Mesenchymal stem cell (in vitro differentiated cells and primary cell): Measurements from ENCODE around the gene FOXF2.
A peak's percentile ranks its signal among the peaks of the same experiment; 100 is the strongest.

Source experiments
- DNase-seq: peaks from one replicate; pipeline ENCODE4 v3.0.0-alpha.2; 2013
- H2AFZ ChIP-seq: one replicate; pipeline ENCODE4 v1.6.1; 2013; ENCODE audit warnings: low read depth, mild to moderate bottlenecking, control low read depth, inconsistent platforms, low read length, moderate library complexity
- H2AK5ac ChIP-seq: 2 replicates; pipeline ENCODE4 v1.6.1; 2013; ENCODE audit warnings: low read length, moderate library complexity, mild to moderate bottlenecking, inconsistent platforms; ENCODE audit not compliant: severe bottlenecking
- H2BK120ac ChIP-seq: one replicate; pipeline ENCODE4 v1.6.1; 2013; ENCODE audit warnings: low read depth, mild to moderate bottlenecking, inconsistent platforms, low read length, moderate library complexity
- H2BK12ac ChIP-seq, 2 experiments: one replicate each; pipeline ENCODE4 v1.6.1; 2013; ENCODE audit warnings: inconsistent platforms in 2 of 2, low read length in 2 of 2, mild to moderate bottlenecking in 2 of 2, moderate library complexity in 2 of 2, control low read depth in 1 of 2
- H2BK15ac ChIP-seq: one replicate; pipeline ENCODE4 v1.6.1; 2013; ENCODE audit warnings: mild to moderate bottlenecking, low read depth, inconsistent platforms; ENCODE audit not compliant: poor library complexity, severe bottlenecking
- H2BK5ac ChIP-seq: 2 replicates; pipeline ENCODE4 v1.6.1; 2013; ENCODE audit warnings: low read depth, mild to moderate bottlenecking, low read length, control low read depth, inconsistent platforms; ENCODE audit not compliant: poor library complexity, severe bottlenecking
- H3K14ac ChIP-seq, 2 experiments: one replicate each; pipeline ENCODE4 v1.6.1; 2013; ENCODE audit warnings: inconsistent platforms in 2 of 2, low read length in 2 of 2, control low read depth in 1 of 2, mild to moderate bottlenecking in 1 of 2, moderate library complexity in 1 of 2
- H3K18ac ChIP-seq, 2 experiments: one replicate each; pipeline ENCODE4 v1.6.1; 2013; ENCODE audit warnings: inconsistent platforms in 2 of 2, low read length in 2 of 2, control low read depth in 1 of 2, low read depth in 1 of 2, mild to moderate bottlenecking in 1 of 2
- H3K23ac ChIP-seq, 2 experiments: one replicate each; pipeline ENCODE4 v1.6.1; 2013; ENCODE audit warnings: inconsistent platforms in 2 of 2, low read length in 2 of 2, mild to moderate bottlenecking in 2 of 2, moderate library complexity in 2 of 2, control low read depth in 1 of 2
- H3K27ac ChIP-seq: 2 replicates; pipeline ENCODE4 v1.5.1; 2013; ENCODE audit warnings: mild to moderate bottlenecking, moderate library complexity, low read length, control low read depth, inconsistent platforms; ENCODE audit not compliant: poor library complexity, severe bottlenecking
- H3K27me3 ChIP-seq, 2 experiments: 2 replicates each; pipeline versions ENCODE4 v1.6.1 to v1.7.0; 2013; ENCODE audit warnings: low read length in 2 of 2, mild to moderate bottlenecking in 2 of 2, moderate library complexity in 2 of 2, control low read depth in 1 of 2, inconsistent platforms in 1 of 2; ENCODE audit not compliant: control insufficient read depth in 1 of 2, insufficient read depth in 1 of 2
- H3K36me3 ChIP-seq, 2 experiments: 2 replicates each; pipeline versions ENCODE4 v1.6.1 to v1.7.0; 2013; ENCODE audit warnings: low read length in 2 of 2, control low read depth in 1 of 2, inconsistent platforms in 1 of 2, low read depth in 1 of 2, mild to moderate bottlenecking in 1 of 2; ENCODE audit not compliant: insufficient read depth in 2 of 2, control insufficient read depth in 1 of 2
- H3K4ac ChIP-seq, 2 experiments: one replicate each; pipeline ENCODE4 v1.6.1; 2013; ENCODE audit warnings: inconsistent platforms in 2 of 2, low read length in 2 of 2, mild to moderate bottlenecking in 2 of 2, moderate library complexity in 2 of 2, control low read depth in 1 of 2, low read depth in 1 of 2
- H3K4me1 ChIP-seq: 2 replicates; pipeline ENCODE4 v1.6.1; 2013; ENCODE audit warnings: low read depth, low read length, control low read depth; ENCODE audit not compliant: control insufficient read depth, insufficient read depth
- H3K4me2 ChIP-seq: 2 replicates; pipeline ENCODE4 v1.6.1; 2013; ENCODE audit warnings: low read length, mild to moderate bottlenecking, inconsistent platforms; ENCODE audit not compliant: poor library complexity, severe bottlenecking
- H3K4me3 ChIP-seq, 2 experiments: 2 replicates each; pipeline versions ENCODE4 v1.5.1 to v1.7.0; 2013; ENCODE audit warnings: low read length in 2 of 2, mild to moderate bottlenecking in 2 of 2, control low read depth in 1 of 2, low read depth in 1 of 2; ENCODE audit not compliant: insufficient read depth in 1 of 2
- H3K79me1 ChIP-seq: replicated peaks from 2 replicates; pipeline ENCODE4 v1.6.1; 2013; ENCODE audit warnings: mild to moderate bottlenecking, control low read depth, low read length, inconsistent platforms; ENCODE audit not compliant: poor library complexity, severe bottlenecking
- H3K9ac ChIP-seq: 2 replicates; pipeline ENCODE4 v1.7.0; 2013; ENCODE audit warnings: mild to moderate bottlenecking, low read length, moderate library complexity
- H3K9me3 ChIP-seq: 2 replicates; pipeline ENCODE4 v1.7.0; 2013; ENCODE audit warnings: mild to moderate bottlenecking, low read length; ENCODE audit not compliant: control insufficient read depth
- H4K8ac ChIP-seq: one replicate; pipeline ENCODE4 v1.6.1; 2013; ENCODE audit warnings: inconsistent platforms, mild to moderate bottlenecking, low read length, moderate library complexity
- H4K91ac ChIP-seq: one replicate; pipeline ENCODE4 v1.6.1; 2013; ENCODE audit warnings: mild to moderate bottlenecking, low read length, inconsistent platforms
- WGBS: methylation state at CpG from one replicate; pipeline ENCODE4 v1.1.7; 2013; ENCODE audit warnings: mixed read lengths; 5-methylcytosine and 5-hydroxymethylcytosine counted together

FOXF2 gene

DNA sequence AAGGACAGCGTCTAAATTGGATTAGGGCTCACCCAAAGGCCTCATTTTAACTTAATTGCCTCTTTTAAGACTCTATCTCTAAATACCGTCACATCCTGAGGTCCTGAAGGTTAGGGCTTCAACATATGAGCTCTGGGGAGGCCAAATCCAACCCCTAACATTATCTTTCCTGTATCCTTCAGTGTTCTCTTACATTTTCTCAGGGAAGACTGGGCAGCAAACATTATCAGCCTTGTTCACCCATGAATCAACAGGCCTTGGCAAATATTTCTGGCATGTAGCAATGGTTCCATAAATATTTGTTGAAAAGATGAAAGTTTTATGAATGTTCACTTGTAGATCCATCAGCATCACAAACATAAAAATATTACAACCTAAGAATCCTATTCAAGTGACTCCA is 24.6 kb upstream of the FOXF2 start:
- no peak overlapping the region for H3K18ac ChIP-seq
- DNase-seq, result no peak
- no peak overlapping the region for H4K91ac ChIP-seq
- no peak overlapping the region for H4K8ac ChIP-seq
- no peak overlapping the region for H2BK120ac ChIP-seq
- H2BK5ac ChIP-seq, result no peak overlapping the region
- no peaks in the 10 kb centered on the region for H3K4me1 ChIP-seq
- no peak overlapping the region for H2AK5ac ChIP-seq
- no peak overlapping the region for H3K4ac ChIP-seq
- WGBS, result 88% methylated on average over 2 of the region's 2 CpGs
- H2AFZ ChIP-seq, result no peak overlapping the region
- H3K9me3 ChIP-seq, result peaks cover 3% of the 10 kb centered on the region
- no peaks in the 10 kb centered on the region for H3K79me1 ChIP-seq
- no peaks in the 10 kb centered on the region for H3K36me3 ChIP-seq
- no peak overlapping the region for H3K23ac ChIP-seq
- H3K14ac ChIP-seq, result no peak overlapping the region
- no peak overlapping the region for H2BK15ac ChIP-seq
- peak overlapping the region in 1 of 2 experiments; percentile 52 for H3K4me3 ChIP-seq
- H3K9ac ChIP-seq, result peak overlapping the region; percentile 79
- peaks cover 0 to 18% of the 10 kb centered on the region in 2 experiments for H3K27me3 ChIP-seq
- H2BK12ac ChIP-seq, result no peak overlapping the region
- H3K4me2 ChIP-seq, result no peak overlapping the region
- H3K27ac ChIP-seq, result no peak overlapping the region

DNA sequence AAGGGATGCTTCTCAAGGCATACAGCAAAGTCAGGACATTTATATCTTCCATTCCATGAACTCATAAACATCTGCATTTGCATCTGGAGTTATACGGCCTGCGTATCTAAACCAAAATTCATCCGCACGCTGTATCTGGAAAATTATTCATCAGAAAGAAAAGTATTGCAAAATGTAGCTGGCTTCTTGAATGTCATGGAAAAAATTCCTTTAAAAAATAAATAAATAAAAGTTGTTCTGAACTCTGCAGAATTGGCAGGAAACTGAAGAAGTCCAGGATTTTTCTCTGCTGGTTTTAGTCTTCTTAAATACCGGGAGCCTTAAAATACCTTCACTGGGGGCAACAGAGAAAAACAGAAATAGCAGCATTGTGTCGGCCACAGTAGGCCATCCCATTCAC is 23.7 kb upstream of the FOXF2 start:
- Histone ChIP-seq H3K4ac (no peak overlapping the region), H3K4me1 (no peaks in the 10 kb centered on the region), H4K8ac (no peak overlapping the region), H4K91ac (no peak overlapping the region), H3K36me3 (no peaks in the 10 kb centered on the region), H2BK15ac (no peak overlapping the region), H3K23ac (no peak overlapping the region), H3K4me2 (no peak overlapping the region), H3K27me3 (peaks cover 0 to 21% of the 10 kb centered on the region in 2 experiments), H3K18ac (no peak overlapping the region), H2BK5ac (no peak overlapping the region), H2BK12ac (no peak overlapping the region), H2BK120ac (no peak overlapping the region), H2AFZ (no peak overlapping the region), H3K27ac (no peak overlapping the region), H3K9me3 (peaks cover 11% of the 10 kb centered on the region), H3K79me1 (no peaks in the 10 kb centered on the region), H3K14ac (no peak overlapping the region), H3K9ac (no peak overlapping the region), H3K4me3 (no peak overlapping the region), H2AK5ac (no peak overlapping the region)
- DNase-seq, result no peak
- WGBS, result 94% methylated on average over 6 of the region's 6 CpGs

GRCh38 chr6:1367771-1368170 is 21.6 kb upstream of the FOXF2 start:
- Histone ChIP-seq H3K27ac (no peak overlapping the region), H2BK12ac (no peak overlapping the region), H3K4me3 (no peak overlapping the region), H2BK5ac (no peak overlapping the region), H3K9ac (no peak overlapping the region), H3K79me1 (no peaks in the 10 kb centered on the region), H4K91ac (no peak overlapping the region), H3K18ac (no peak overlapping the region), H3K36me3 (no peaks in the 10 kb centered on the region), H3K4ac (no peak overlapping the region), H3K27me3 (peaks cover 0 to 28% of the 10 kb centered on the region in 2 experiments), H2AFZ (no peak overlapping the region), H3K23ac (no peak overlapping the region), H2BK15ac (no peak overlapping the region), H3K4me2 (no peak overlapping the region), H2BK120ac (no peak overlapping the region), H3K4me1 (no peaks in the 10 kb centered on the region), H3K14ac (no peak overlapping the region), H2AK5ac (no peak overlapping the region), H3K9me3 (peaks cover 29% of the 10 kb centered on the region), H4K8ac (no peak overlapping the region)
- 90% methylated on average over 8 of the region's 9 CpGs for WGBS
- no peak for DNase-seq

DNA sequence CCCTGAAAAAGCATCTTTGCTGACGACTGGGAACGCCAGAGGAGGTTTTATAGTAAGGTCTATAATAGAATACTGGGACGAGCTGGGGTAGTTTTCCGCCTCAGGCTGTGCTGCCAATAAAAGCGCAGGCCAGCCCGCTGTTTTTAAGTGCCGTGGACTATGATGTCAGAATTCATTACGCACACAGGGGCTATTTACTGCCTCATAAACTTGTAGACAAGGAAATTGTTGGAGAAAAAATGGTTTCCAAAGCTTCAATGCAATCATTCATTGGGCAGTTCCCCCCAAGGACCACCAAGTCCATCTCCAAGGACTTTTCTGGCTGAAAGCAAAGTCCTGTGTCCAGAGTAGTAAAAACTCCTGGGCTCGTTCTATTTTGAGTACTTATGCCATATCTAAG is 20.4 kb upstream of the FOXF2 start:
- Histone ChIP-seq H3K14ac (no peak overlapping the region), H4K8ac (no peak overlapping the region), H2AK5ac (no peak overlapping the region), H2BK5ac (no peak overlapping the region), H3K4me1 (no peaks in the 10 kb centered on the region), H3K9ac (no peak overlapping the region), H3K23ac (no peak overlapping the region), H3K4ac (no peak overlapping the region), H3K4me2 (no peak overlapping the region), H3K27ac (no peak overlapping the region), H3K18ac (no peak overlapping the region), H3K79me1 (no peaks in the 10 kb centered on the region), H2AFZ (no peak overlapping the region), H2BK120ac (no peak overlapping the region), H3K36me3 (no peaks in the 10 kb centered on the region), H3K9me3 (peaks cover 39% of the 10 kb centered on the region), H4K91ac (no peak overlapping the region), H2BK12ac (no peak overlapping the region), H2BK15ac (no peak overlapping the region), H3K4me3 (no peak overlapping the region), H3K27me3 (peaks cover 4 to 38% of the 10 kb centered on the region in 2 experiments)
- WGBS, result 82% methylated on average over 9 of the region's 9 CpGs
- no peak for DNase-seq
